K562 (cell line): ENCODE data around the gene ARHGAP4. TPM values are rescaled to one million over a fixed set of nuclear protein-coding genes. Genes with fewer than 3 reads are reported as not detected.

Experiments used
- ARNT ChIP-seq, 2 experiments: fragments of 450-650 bp; IDR thresholded peaks; 2 replicates each; pipeline ENCODE4 v1.6.1; 2016; ENCODE audit warnings: mild to moderate bottlenecking in 1 of 2
- GABPB1 ChIP-seq: sonication (generic); formaldehyde crosslinking; IDR thresholded peaks from 2 replicates; pipeline ENCODE4 v1.8.0; 2022; ENCODE audit warnings: mild to moderate bottlenecking, missing genetic modification reagents
- PHF8 ChIP-seq: fragments of 200-600 bp; sonication (generic); IDR thresholded peaks from 2 replicates; pipeline ENCODE4 v1.6.1; 2012; ENCODE audit warnings: mixed run types, mild to moderate bottlenecking, inconsistent platforms, low read length, moderate library complexity, borderline replicate concordance
- POLR2B ChIP-seq: fragments of 450-650 bp; IDR thresholded peaks from 2 replicates; pipeline ENCODE4 v1.6.1; 2018; ENCODE audit warnings: low read depth; ENCODE audit not compliant: partially characterized antibody
- RBM39 ChIP-seq: fragments of 200-400 bp; formaldehyde crosslinking; optimal IDR thresholded peaks from 2 replicates; pipeline ENCODE3; 2018; ENCODE audit warnings: low read depth, low read length
- RHOXF2B ChIP-seq: fragments of 250-450 bp; sonication (Bioruptor Pico); conservative IDR thresholded peaks from 2 replicates; pipeline ENCODE4 v1.5.1; 2021
- SMC3 ChIP-seq: conservative IDR thresholded peaks from 2 replicates; pipeline ENCODE4 v1.6.1; 2011; ENCODE audit warnings: low read depth, low read length, improper control_type of control experiment; ENCODE audit not compliant: insufficient read depth
- SREBF1 ChIP-seq: fragments of 150-350 bp; IDR thresholded peaks from 2 replicates; pipeline ENCODE4 v1.6.1; 2014; ENCODE audit warnings: antibody characterized with exemption, low read depth, low read length, borderline replicate concordance
- TCFL5 ChIP-seq: fragments of 250-450 bp; sonication (Bioruptor Pico); conservative IDR thresholded peaks from 2 replicates; pipeline ENCODE4 v1.6.1; 2021; ENCODE audit warnings: mild to moderate bottlenecking, moderate library complexity, matching md5 sums
- U2AF1 ChIP-seq: fragments of 200-400 bp; formaldehyde crosslinking; optimal IDR thresholded peaks from 2 replicates; pipeline ENCODE3; 2017; ENCODE audit warnings: mild to moderate bottlenecking, low read depth, low read length, moderate library complexity
- ZBTB8A ChIP-seq: fragments of 450-650 bp; IDR thresholded peaks from 2 replicates; pipeline ENCODE4 v1.6.1; 2018; ENCODE audit warnings: mild to moderate bottlenecking, moderate library complexity; ENCODE audit not compliant: partially characterized antibody
- ZNF764 ChIP-seq: fragments of 250-450 bp; sonication (Bioruptor Pico); IDR thresholded peaks from 2 replicates; pipeline ENCODE4 v1.4.0; 2020; ENCODE audit warnings: low read depth, mild to moderate bottlenecking, moderate library complexity
- polyA plus RNA-seq, 8 experiments: library from polyadenylated mRNA; depleted of rRNA in 4 of 8; stranded (reverse) in 5 of 8; unstranded in 3 of 8; fragments of >200 nt; fragmentation: Nextera tagmentation in 2 of 8; fragmentation: Illumina TruSeq in 1 of 8; extraction: Ambion mirVana in 2 of 8; extraction: Trizol in 1 of 8; gene quantifications; 2 replicates each; pipeline versions ENCODE4 v1.2.1 to v1.2.3, GENCODE V29; 2011 to 2014; ENCODE audit warnings: inconsistent platforms in 1 of 8, missing spikeins in 1 of 8
- total RNA-seq, 7 experiments: library from RNA; depleted of rRNA in 6 of 7; stranded (reverse); fragments of >200 nt in 6 of 7; fragmentation: Illumina TruSeq in 2 of 7; extraction: Trizol in 2 of 7; gene quantifications; 2 replicates each; pipeline versions ENCODE4 v1.2.1 to v1.2.3, GENCODE V29; 2011 to 2021; ENCODE audit warnings: low replicate concordance in 1 of 7
- TF ChIP-seq, protein P1 (sequence below): sonication (generic); formaldehyde crosslinking; IDR thresholded peaks from 2 replicates; pipeline ENCODE4 v1.8.1; 2023; ENCODE audit warnings: mild to moderate bottlenecking, missing genetic modification reagents
- TF ChIP-seq, protein P2 (sequence below), 2 experiments: fragments of 450-650 bp in 1 of 2; sonication (generic) in 1 of 2; formaldehyde crosslinking in 1 of 2; IDR thresholded peaks; 2 replicates each; pipeline versions ENCODE4 v1.7.1 to v1.9.0; 2016 to 2022; ENCODE audit warnings: inconsistent platforms in 1 of 2, mild to moderate bottlenecking in 1 of 2, missing genetic modification reagents in 1 of 2
- TF ChIP-seq, protein P3 (sequence below): fragments of 250-450 bp; sonication (Bioruptor Pico); IDR thresholded peaks from 2 replicates; pipeline ENCODE4 v1.5.1; 2021; ENCODE audit warnings: mild to moderate bottlenecking

The ARHGAP4 gene
- total and polyA plus RNA-seq, 9 of the 15 experiments (the other 6 are each of a cell fraction or from before 2014, with no cell fraction given) = 0.30 to 81.8 (median 13.5) TPM

DNA sequence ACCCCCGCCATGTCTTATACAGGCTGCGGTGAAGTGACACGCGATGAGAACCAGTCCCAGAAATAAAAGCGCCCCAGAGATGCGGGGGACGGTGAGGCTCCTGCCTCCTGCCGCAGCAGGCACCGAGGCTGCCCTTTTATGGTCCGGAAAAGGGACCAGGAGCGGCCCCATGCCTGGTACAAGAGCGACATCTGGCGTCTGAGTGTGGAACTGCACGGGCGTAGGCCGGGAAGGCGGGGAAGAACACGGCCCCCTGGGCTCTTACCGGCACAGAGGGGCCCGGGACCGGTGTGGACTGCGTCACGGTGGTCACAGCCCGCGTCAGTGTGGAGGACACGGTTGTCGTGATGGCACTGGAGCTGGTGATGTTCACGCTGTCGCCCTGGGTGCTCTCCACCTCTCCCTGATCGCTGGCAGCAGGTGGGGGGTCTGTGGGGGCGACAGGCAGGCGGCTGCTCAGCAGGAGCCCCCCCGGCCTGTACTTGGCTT lies 27.3 kb upstream of the ARHGAP4 start (continued):
- TF ChIP-seq, protein P1, sequence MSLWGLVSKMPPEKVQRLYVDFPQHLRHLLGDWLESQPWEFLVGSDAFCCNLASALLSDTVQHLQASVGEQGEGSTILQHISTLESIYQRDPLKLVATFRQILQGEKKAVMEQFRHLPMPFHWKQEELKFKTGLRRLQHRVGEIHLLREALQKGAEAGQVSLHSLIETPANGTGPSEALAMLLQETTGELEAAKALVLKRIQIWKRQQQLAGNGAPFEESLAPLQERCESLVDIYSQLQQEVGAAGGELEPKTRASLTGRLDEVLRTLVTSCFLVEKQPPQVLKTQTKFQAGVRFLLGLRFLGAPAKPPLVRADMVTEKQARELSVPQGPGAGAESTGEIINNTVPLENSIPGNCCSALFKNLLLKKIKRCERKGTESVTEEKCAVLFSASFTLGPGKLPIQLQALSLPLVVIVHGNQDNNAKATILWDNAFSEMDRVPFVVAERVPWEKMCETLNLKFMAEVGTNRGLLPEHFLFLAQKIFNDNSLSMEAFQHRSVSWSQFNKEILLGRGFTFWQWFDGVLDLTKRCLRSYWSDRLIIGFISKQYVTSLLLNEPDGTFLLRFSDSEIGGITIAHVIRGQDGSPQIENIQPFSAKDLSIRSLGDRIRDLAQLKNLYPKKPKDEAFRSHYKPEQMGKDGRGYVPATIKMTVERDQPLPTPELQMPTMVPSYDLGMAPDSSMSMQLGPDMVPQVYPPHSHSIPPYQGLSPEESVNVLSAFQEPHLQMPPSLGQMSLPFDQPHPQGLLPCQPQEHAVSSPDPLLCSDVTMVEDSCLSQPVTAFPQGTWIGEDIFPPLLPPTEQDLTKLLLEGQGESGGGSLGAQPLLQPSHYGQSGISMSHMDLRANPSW (CRISPR knock-in tag) = no peak
- TF ChIP-seq PHF8 (no peak), RHOXF2B (CRISPR knock-in tag) (no peak), GABPB1 (CRISPR knock-in tag) (0 out of 2 replicates have a peak, but pooled peaks have one; percentile 19), ZNF764 (CRISPR knock-in tag) (no peak), RBM39 (no peak), SREBF1 (no peak), ZBTB8A (no peak), TCFL5 (no peak), ARNT (IDR thresholded peaks at IDR 0.05) (no peak), POLR2B (peak; percentile 69), SMC3 (peak; percentile 85; the same call in 1 of the 2 replicates), U2AF1 (no peak)
- TF ChIP-seq, protein P2, sequence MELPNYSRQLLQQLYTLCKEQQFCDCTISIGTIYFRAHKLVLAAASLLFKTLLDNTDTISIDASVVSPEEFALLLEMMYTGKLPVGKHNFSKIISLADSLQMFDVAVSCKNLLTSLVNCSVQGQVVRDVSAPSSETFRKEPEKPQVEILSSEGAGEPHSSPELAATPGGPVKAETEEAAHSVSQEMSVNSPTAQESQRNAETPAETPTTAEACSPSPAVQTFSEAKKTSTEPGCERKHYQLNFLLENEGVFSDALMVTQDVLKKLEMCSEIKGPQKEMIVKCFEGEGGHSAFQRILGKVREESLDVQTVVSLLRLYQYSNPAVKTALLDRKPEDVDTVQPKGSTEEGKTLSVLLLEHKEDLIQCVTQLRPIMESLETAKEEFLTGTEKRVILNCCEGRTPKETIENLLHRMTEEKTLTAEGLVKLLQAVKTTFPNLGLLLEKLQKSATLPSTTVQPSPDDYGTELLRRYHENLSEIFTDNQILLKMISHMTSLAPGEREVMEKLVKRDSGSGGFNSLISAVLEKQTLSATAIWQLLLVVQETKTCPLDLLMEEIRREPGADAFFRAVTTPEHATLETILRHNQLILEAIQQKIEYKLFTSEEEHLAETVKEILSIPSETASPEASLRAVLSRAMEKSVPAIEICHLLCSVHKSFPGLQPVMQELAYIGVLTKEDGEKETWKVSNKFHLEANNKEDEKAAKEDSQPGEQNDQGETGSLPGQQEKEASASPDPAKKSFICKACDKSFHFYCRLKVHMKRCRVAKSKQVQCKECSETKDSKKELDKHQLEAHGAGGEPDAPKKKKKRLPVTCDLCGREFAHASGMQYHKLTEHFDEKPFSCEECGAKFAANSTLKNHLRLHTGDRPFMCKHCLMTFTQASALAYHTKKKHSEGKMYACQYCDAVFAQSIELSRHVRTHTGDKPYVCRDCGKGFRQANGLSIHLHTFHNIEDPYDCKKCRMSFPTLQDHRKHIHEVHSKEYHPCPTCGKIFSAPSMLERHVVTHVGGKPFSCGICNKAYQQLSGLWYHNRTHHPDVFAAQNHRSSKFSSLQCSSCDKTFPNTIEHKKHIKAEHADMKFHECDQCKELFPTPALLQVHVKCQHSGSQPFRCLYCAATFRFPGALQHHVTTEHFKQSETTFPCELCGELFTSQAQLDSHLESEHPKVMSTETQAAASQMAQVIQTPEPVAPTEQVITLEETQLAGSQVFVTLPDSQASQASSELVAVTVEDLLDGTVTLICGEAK (IDR thresholded peaks at IDR 0.05) = no peak
- TF ChIP-seq, protein P2 (CRISPR knock-in tag; IDR thresholded peaks at IDR 0.05) = no peak
- TF ChIP-seq, protein P3, sequence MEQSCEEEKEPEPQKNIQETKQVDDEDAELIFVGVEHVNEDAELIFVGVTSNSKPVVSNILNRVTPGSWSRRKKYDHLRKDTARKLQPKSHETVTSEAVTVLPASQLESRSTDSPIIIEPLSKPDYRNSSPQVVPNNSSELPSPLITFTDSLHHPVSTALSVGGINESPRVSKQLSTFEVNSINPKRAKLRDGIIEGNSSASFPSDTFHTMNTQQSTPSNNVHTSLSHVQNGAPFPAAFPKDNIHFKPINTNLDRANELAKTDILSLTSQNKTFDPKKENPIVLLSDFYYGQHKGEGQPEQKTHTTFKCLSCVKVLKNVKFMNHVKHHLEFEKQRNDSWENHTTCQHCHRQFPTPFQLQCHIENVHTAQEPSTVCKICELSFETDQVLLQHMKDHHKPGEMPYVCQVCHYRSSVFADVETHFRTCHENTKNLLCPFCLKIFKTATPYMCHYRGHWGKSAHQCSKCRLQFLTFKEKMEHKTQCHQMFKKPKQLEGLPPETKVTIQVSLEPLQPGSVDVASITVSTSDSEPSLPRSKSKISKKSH (CRISPR knock-in tag) = no peak
